Erythroblast (primary cell): Measurements from ENCODE around the gene CRY2.

Experiments
- DNase-seq, 2 experiments: peaks; one replicate each; lab custom pipeline; 2025; lab: John Stamatoyannopoulos, UW
- GATA1 ChIP-seq: IDR thresholded peaks from 2 replicates; pipeline ENCODE4 v1.6.1; 2011; ENCODE audit warnings: low read depth, mild to moderate bottlenecking, control low read depth, low read length, moderate library complexity
- POLR2A ChIP-seq: IDR thresholded peaks from 2 replicates; pipeline ENCODE4 v1.6.1; 2011; ENCODE audit warnings: mild to moderate bottlenecking, low read length

The CRY2 gene

GRCh38 chr11:45885921-45886721 lies 38.8 kb downstream of the CRY2 start:
- TF ChIP-seq GATA1 (no peak), POLR2A (no peak)
- no peak for DNase-seq

- TF ChIP-seq GATA1: no peak
- no peak for TF ChIP-seq POLR2A
These were observed 39.7 kb downstream of the CRY2 start for GRCh38 chr11:45886816-45887520.

GRCh38 chr11:45887587-45887986 lies 40.3 kb downstream of the CRY2 start:
- DNase-seq: no peak

More at GRCh38 chr11:45886816-45887520, 39.7 kb downstream of the CRY2 start:
- DNase-seq: no peak

GRCh38 chr11:45889555-45889954 lies 42.3 kb downstream of the CRY2 start:
- TF ChIP-seq POLR2A (no peak), GATA1 (no peak)
- DNase-seq: no peak

More at GRCh38 chr11:45887587-45887986, 40.3 kb downstream of the CRY2 start:
- TF ChIP-seq POLR2A (no peak), GATA1 (no peak)

- TF ChIP-seq GATA1: no peak
- TF ChIP-seq POLR2A: no peak
- no peak for DNase-seq
These were observed 42.7 kb downstream of the CRY2 start for GRCh38 chr11:45889966-45890365.

GRCh38 chr11:45890886-45891550 lies 43.7 kb downstream of the CRY2 start:
- no peak for DNase-seq
- no peak for TF ChIP-seq POLR2A
- no peak for TF ChIP-seq GATA1

- TF ChIP-seq POLR2A: no peak
- no peak for TF ChIP-seq GATA1
- DNase-seq: no peak
These were observed 45.6 kb downstream of the CRY2 start for GRCh38 chr11:45892856-45893255.

GRCh38 chr11:45894555-45895247 lies 47.4 kb downstream of the CRY2 start:
- TF ChIP-seq GATA1: no peak
- TF ChIP-seq POLR2A: no peak
- no peak for DNase-seq

GRCh38 chr11:45895553-45896259 lies 48.4 kb downstream of the CRY2 start:
- DNase-seq: no peak
- TF ChIP-seq POLR2A (no peak), GATA1 (no peak)

GRCh38 chr11:45896422-45896984 lies 49.2 kb downstream of the CRY2 start:
- no peak for TF ChIP-seq POLR2A
- no peak for TF ChIP-seq GATA1
- no peak for DNase-seq

- TF ChIP-seq GATA1 (no peak), POLR2A (no peak)
- DNase-seq: no peak
These were observed 50.3 kb downstream of the CRY2 start for GRCh38 chr11:45897556-45897955.

GRCh38 chr11:45899086-45899447 lies 51.8 kb downstream of the CRY2 start:
- no peak for DNase-seq
- TF ChIP-seq GATA1 (no peak), POLR2A (no peak)
